Stimulated activated CD8-positive, alpha-beta memory T cell treated with anti-CD3 and anti-CD28 coated beads, Interleukin-12 subunit alpha, Interleukin-12 subunit beta, amount 100 ng/mL, for 24 hours (primary cell): ENCODE results near the gene INO80.

Experiments
- DNase-seq: peaks from one replicate; pipeline ENCODE4 v3.0.0-alpha.2; 2020; ENCODE audit errors: extremely low read depth

INO80 gene

DNA sequence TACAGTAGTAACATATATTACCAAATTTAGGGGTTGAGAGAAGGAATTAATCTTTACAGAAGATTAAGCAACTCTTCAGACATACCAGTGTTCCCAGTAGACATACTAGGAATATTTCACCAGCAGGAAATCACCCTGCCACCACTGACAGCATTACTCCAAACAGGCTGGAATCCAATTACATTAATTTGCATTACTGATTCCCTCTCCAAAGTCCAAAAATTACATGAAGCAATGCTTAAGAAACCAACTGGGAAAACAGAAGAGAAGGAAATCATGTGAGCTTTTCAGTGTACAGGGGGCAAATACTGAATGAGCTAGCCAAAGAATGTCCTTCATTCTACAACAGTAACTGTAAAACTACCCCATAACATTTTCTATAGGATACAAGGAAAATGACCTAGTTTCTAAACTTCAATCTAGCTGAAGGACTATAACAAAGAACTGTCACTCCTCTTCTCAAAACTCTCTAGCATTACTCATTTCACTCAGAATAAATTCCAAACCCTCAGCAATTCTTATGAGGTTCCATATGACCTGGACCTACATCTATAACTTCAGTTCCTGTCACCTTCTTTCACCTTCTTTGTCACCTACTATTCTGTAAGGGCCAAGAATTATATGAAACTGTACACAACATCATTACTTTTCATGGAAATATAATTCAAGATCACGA, 72.7 kb downstream of the INO80 start:
- no peak for DNase-seq

DNA sequence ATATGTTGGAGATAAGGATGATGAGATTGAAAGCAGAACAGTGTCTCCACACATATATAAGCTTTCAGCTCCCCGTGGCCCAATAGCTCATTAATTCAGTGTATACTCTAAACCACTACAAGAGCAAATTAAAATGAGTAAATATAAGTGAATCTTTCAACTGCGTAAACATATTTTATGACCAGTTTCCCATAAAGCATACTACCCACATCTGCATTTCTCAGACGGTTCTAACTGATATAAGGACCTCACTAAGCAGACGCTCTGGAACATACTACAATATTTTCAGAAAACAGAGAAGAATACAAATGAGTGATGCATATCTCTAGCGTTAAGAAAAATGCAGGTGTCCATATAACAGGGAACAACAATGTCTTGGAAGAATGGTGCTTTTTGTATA, 73.2 kb downstream of the INO80 start:
- DNase-seq, result no peak

DNA sequence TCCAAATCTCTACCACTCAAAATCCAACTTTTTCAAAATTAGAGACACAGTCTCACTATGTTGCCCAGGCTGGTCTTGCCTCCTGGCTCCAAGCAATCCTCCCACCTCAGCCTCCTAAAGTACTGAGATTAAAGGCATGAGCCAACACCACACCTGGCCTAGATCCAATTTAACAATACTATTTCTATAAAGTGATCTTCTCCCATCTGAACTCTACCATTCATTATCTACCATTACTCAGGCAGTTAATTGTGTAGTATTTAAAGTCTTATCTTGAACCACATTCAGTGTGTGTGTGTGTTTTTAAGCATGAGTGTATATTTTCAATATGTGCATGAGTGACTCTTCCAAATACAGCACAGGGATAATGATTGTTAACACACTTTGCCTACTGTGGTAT, 77.0 kb downstream of the INO80 start:
- DNase-seq, result no peak

DNA sequence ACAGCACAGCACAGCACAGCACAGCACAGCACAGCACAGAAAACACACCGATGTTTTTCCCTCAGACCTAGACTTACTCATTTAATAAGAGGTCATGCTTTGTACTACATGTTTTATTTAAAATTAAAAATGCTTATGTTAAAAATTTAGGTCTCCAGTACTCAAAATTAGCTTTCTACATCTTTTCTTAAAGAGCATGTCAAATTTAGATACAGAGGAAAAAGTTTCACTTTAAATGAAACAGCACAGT, 84.1 kb downstream of the INO80 start:
- DNase-seq, result no peak

DNA sequence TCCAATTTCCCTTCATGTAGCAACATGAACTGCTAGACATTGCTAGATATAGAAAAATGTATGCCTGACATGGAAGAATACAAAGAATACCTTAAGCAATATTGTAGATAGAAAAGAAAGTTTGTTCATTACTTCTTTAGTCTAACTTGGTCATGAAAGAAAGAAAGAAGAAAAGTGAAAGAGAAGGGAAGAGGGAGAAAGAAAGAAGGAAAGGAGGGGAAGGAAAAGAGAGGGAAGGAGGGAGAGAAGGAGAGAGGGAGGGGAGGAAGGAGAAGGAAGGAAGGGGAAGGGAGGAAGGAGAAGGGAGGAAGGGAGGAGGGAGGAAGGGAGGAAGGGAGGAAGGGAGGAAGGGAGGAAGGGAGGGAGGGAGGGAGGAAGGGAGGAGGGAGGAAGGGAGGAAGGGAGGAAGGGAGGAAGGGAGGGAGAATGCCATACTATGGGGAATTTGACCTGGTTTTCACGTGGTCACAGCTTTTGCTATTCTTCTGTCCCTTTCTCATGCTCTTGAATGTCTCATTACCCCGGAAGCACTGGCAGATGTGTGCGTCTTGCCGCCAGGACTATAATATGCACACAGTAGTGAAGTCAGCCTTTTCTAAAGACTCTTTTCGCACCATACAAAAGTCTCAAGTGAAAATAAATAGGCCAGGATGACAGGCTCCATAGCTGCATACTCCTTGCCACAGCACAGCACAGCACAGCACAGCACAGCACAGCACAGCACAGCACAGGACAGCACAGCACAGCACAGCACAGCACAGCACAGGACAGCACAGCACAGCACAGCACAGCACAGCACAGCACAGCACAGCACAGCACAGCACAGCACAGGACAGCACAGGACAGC, 84.6 kb downstream of the INO80 start:
- DNase-seq, result no peak

DNA sequence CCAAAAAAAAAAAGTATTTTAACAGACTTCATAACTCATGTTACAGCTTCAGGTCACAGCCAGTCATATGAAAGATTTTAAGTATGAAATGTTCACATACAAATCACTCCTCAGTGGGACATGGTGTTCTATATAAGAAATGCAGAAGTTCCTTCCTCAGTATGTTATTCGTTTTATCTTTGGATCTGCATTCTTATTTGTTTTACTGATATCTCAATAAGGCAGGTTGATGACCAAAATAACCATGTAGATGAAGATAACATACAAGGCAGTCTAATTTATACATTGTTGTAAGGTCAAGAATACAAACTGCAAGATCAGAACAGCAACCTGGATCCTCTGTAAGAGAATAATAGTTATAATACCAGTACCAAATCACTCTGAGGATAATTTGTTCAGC, 87.2 kb downstream of the INO80 start:
- no peak for DNase-seq

DNA sequence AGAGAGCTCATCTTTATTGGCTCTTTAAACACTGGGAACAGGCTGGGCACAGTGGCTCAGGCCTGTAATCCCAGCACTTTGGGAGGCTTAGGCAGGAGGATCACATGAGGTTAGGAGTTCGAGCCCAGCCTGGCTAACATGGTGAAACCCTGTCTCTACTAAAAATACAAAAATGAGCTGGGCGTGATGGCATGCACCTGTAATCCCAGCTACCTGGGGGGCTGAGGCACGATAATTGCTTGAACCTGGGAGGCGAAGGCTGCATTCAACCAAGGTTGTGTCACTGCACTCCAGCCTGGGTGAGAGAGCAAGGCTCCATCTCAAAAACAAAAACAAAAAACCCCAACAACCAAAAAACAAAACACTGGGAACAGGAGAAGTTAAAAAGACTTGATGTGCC, 90.7 kb downstream of the INO80 start:
- no peak for DNase-seq

DNA sequence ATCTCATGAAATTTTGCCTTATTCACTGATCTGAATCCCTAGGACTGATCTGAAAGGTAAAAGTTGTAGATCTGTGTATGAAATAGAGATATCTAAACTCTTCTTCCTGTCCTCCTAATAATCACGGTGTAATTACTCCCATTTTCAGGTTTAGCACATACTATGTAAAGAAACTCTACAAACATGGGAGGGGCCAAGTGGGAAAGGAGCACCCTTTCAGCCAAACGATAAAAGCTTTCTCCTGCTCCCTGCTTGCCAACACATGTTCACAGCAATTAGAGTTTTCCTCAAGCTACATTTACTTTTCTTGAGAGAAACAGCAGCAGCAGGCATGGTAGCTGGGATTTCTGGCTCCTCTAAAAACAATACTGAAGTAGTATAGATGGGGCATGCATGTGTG, 91.2 kb downstream of the INO80 start:
- DNase-seq, result no peak

DNA sequence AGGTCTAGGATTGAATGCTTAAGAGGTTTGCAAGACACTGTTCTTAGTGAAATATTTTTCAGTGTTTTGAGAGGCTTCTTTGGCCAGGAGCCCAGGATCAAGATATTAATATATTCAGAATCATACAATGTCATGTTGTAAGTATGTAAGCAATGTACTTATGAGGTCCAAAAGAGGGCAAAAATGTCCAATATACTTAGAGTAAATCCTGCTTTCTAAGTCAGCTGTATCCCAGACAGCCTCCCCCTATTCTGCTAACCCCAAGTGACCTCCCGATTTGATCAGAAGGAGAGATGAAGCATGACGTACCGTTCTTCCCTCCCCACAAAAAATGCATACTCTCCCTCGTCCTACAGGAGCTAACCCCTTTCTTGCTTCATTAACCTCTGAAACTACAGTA, 91.9 kb downstream of the INO80 start:
- DNase-seq, result no peak

DNA sequence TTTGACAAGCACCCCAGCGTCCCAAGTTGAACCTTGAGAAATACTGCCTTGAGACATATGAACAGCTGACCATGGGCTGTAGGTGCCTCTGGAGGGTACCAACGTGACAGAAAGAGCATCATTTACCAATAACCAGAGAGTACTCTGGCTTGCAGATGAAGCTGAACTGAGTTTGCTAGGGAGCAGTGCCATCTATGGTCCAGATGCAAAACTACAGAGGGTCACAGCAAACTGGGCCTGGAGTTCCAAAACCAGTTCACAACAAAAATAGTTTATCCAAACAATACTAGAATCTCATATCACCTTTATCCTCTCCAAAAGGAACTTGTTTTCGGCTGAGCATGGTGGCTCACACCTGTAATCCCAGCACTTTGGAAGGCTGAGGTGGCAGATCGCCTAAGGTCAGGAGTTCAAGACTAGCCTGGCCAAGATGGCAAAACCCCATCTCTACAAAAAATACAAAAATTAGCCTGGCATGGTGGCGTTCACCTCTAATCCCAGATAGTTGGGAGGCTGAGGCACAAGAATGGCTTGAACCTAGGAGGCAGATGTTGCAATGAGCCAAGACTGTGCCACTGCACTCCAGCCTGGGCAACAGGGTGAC, 93.5 kb downstream of the INO80 start:
- DNase-seq, result no peak

DNA sequence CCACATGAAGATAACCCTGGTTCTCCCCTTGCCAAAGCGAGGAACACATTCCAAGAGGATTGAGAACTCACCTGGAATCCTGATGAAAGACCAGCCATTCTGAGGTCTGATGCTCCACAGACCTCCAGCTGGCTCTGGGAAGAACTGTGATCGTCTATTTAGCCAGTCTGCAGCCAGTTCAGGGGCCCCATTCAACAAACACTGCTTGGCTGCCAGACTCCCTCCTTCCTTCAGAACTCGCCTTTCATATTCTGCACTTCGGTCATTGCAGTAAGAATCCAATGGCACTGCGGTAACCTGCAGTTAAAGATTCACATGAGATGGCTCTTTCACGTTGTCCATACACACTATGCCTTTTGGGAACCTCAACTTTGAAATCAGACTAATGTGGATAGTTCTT, 95.3 kb downstream of the INO80 start:
- DNase-seq, result no peak

DNA sequence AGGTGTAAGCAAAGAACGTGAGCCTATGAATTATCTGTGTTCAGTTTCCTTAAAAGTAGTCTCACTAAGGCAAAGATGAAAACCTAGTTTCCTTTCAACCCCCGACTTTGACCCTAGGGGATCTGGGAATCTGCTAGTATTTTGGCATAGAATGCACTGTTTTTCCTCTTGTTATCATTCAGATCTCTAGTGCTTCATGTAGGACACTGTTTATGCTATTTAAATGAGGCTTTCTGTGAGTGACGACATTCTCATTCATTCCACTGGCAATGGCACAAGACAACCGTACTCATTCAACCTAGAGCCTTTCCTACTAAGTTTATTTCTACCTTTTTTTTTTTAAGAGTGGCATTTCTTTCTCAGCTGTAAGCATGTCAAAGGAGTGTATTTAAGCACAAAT, 95.8 kb downstream of the INO80 start:
- DNase-seq, result no peak

DNA sequence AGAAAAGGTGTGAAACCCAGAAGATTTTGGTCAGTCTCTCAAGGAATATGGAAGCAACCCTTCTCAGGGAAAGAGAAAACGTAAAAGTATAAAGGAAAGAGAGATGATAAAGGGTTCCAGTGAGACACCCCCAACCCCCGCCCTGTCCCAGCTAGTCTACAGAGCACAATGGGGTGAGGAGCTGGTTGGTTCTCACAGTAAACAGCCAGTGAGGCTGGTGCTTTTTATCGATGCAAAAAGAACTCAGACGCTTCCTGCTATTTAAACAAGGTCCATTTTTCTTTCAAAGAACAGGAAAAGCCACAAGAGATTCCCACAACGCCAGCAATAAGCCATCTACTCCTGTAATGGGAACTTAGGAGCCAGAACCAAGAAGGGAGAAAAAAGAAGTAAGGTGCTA, 96.9 kb downstream of the INO80 start:
- DNase-seq, result no peak

DNA sequence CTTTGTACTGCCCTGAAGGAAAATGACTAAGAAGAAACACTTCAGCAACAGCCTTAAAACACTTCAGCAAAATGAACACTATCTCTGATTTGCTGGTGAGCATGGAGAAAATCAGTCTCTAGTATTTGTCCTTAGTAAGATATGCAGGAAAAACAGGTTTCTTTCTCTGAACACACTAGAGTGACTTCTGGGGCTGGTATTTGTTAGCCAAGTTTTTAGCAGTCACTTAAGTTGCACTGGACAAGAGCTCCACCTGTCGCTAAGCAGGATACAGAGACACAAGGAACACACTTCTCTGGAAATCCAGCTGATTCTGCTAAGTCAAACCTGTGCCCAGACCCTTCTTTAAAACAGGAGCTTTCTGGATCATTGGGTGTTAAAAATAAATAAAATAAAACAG, 97.5 kb downstream of the INO80 start:
- DNase-seq, result no peak

DNA sequence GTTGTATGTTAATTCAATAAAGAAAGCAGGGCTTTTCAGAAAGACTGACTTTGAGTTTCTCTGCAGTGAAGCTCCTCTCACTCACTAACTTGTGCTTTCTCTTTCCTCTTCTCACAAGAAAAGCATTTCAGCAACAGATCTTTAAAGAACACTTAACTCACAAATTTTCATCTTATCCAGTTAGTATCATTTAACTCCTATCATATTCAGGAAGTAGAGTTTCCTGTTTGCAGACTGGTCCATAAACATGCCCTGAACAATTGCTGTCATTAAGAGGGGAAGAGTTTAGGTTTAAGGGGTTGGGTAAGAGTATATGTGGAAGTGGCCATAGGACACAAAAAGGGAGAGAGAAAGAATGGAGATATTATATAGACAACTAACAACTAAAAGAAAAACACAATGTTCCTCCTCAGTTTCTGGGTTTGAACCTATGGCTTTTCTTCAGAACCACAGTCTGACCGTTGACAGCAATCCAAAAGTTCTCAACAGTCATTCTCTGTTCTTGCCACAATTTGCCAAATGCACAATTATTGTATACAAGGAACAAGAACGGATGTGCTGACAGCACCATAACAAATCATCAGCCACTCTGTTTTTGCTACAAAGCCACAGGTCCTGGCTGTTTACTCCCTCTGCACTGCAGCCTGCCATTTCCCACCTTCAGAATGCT, 98.9 kb downstream of the INO80 start:
- no peak for DNase-seq

DNA sequence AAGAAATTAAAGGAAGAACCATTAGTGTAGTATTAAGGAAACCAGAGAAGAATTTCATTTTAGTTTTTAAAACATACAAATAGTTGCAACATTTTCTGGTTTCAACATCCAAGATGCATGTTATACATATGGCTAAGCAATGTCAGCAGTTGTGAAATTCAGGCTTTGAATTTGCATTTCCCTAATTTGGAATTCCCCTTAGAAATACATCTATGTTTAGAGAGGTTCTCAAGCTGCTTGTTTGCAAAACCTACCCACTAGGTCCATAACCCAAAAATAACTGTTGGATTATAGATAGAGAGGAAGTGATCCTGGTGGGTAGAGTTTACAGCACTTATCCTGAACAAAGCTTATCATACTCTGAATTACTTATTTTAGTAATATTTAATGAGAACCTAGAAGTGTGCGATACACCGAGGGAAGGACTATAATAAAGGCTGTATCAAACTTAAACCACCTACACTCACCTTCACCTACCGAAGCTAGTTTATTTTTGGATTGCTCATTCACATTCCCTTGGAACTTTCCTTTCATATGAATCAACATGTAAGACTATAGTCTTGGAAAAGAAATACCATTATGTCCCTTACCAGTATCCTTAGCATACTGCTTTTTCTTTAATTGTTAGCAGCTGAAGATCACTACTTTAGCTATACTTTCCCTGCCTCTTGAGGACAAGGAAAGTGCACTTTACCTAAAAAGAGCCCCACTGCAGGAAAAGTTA, 102.2 kb downstream of the INO80 start:
- no peak for DNase-seq

DNA sequence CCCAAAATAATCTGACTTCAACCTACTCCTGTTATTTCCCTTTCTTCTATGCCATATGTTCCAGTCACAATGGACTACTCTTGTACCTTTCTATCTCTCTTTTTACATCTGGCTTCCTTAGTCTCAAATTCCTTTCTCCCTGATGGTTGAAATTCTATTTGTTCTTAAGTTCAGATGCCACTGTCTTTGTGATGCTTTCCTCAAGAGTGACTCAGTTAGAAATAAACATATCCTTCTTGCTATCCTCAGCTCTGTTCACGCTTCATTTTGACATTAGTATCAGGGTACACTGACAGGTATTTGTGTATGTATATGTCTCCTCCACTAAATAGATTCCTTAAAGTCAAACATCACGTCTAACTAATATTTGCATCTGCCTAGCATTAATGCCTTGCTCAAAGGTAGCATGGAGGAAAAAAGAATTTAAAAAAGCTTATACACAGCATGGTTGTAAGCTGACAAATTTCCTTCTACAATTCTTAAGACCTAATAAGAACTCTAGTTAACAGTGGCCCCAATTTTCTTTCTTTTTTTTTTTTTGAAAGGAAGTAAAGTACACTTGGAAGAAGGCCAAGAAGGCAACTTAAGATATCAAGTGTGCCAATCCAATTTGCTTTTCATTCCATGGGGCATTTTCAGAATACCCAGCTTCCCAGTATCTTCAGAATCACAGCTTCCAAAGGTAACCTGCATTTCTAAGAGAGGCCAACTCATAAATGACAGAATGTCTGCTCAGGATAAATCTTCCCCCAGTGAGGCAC, 104.8 kb downstream of the INO80 start:
- DNase-seq, result no peak

DNA sequence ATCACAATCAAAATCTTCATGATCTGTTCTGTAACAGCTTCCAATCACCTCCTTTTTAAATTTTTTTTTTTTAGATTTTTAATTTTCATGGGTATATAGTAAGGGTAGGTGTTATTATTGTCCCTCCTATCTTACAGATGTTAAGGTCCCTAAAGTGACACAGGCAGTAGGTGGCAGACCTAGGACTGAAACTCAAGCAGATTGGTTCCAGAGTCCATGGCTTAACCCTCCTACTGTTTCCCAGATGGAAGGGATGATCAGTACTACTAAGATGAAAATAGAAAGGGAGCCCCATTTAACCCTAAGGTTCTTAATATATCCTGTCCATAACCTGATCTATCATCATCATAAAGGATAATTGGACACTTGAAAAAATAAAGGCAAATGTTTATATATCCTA, 105.7 kb downstream of the INO80 start:
- DNase-seq, result no peak

DNA sequence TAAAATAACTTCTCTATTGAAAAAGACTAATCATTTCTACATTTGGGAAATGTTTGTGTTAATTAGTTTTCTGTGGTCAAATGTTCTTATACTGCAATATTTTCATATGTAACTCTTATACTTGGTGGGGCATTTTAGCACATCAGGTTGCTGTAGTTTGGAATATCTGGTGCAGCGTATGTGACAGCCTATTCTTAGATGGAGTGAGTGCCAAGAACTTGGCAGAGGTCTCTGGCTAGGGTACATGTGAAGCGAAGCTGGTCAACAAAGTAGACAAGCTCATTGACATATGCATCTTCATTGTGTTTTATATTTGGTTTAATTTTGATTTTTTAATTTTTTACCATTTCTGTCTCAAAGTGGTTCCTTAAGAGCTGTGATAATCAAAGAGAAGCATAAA, 109.6 kb downstream of the INO80 start:
- no peak for DNase-seq

DNA sequence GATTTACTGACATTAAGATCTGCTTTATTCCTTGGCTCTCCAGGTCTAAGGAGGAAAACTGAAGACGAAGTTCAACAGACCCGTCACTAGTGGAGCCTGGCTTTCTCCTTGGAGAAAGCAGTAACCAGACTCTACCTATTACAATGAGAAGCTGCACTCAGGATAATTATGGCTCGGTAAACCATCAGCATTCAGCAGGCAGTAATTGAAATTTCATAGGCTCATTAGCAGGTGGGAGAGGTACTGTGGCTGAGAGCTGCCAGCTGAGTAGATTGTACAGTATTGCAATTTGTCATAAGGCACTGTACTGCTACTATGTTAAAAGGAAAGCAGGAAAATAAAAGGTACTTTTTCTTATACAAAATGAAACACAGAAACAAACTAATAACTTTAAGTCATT, 111.6 kb downstream of the INO80 start:
- no peak for DNase-seq

DNA sequence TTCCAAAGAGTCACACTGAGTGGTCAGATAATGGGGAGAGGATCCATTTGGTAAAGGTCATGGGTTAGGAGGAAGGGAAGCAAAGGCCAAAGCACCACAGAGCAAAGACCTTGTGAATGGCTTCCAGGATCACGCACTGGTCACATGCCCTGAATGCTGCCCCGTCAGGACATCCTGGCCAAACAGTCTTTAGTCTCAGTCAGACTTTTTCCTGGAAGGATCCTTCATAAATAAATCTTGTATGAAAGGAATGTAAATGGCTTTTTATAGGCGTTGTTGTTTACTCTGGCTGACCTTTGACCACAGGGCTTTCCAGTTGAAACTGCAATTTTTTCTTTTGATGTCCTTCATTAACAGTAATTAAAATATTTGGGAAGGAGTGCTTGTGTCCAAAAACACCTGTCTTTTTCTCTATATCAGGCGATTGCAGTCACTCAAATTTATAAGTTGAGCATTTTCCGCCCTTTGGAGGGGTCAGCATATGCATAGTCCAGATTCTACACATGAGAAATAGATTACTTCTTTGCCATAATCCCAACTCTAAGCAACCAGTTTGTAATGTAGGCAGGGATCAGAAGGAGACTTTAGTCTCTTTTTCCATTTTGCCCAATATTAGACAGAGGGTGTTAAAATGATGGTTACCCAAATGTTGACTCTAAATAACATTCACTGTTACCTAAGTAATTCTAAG, 114.4 kb downstream of the INO80 start:
- DNase-seq, result no peak
